Gastrocnemius medialis (tissue), 4 donors: Measurements from ENCODE around the gene DPP10.

Experiments used
- POLR2A ChIP-seq, 2 donors: fragments of 450-650 bp; IDR thresholded peaks; one replicate each; pipeline ENCODE4 v1.6.1; 2017; ENCODE audit warnings: antibody characterized with exemption in 2 of 2, mild to moderate bottlenecking in 2 of 2, moderate library complexity in 2 of 2
- TF ChIP-seq, protein P1 (sequence below), 5 experiments: fragments of 450-650 bp in 3 of 5; fragments of 200-600 bp in 2 of 5; sonication (generic) in 2 of 5; IDR thresholded peaks in 4 of 5; conservative IDR thresholded peaks in 1 of 5; 1 replicate in 4 of 5; 2 replicates in 1 of 5; pipeline ENCODE4 v1.5.1; 2016 to 2019; ENCODE audit warnings: antibody characterized with exemption in 5 of 5, mild to moderate bottlenecking in 3 of 5, moderate library complexity in 3 of 5

DNA sequence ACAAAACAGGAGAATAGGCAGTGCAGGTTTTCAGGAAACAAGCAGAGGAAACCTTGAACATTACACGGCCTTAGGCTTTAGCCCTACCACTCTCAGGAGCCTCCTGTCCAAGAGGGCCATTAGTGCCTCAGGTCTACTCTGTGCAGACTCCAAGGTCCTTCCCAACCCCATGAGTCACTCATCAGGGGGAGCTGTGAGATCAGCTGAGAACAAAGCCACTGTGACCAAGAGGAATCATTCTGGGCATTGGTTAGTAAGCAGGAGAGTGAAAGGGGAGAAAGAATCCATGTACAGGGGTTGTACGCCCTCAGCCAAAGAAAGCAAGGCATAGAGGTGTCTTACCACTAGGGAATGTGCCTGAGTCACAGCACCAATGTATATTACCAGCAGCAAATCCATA is 680.3 kb downstream of the DPP10 start:
- TF ChIP-seq, protein P1, sequence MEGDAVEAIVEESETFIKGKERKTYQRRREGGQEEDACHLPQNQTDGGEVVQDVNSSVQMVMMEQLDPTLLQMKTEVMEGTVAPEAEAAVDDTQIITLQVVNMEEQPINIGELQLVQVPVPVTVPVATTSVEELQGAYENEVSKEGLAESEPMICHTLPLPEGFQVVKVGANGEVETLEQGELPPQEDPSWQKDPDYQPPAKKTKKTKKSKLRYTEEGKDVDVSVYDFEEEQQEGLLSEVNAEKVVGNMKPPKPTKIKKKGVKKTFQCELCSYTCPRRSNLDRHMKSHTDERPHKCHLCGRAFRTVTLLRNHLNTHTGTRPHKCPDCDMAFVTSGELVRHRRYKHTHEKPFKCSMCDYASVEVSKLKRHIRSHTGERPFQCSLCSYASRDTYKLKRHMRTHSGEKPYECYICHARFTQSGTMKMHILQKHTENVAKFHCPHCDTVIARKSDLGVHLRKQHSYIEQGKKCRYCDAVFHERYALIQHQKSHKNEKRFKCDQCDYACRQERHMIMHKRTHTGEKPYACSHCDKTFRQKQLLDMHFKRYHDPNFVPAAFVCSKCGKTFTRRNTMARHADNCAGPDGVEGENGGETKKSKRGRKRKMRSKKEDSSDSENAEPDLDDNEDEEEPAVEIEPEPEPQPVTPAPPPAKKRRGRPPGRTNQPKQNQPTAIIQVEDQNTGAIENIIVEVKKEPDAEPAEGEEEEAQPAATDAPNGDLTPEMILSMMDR (IDR thresholded peaks at IDR 0.05 in 4 of 5, conservative IDR thresholded peaks at IDR 0.05 in 1 of 5), result no peak
- TF ChIP-seq POLR2A (IDR thresholded peaks at IDR 0.05), result no peak
